ENCODE measurements around the gene SORCS2.

The SORCS2 gene

GRCh38 chr4:7677799-7678301, 485.5 kb downstream of the SORCS2 start:
- no peaks in the 10 kb centered on the region for H3K9me3 ChIP-seq (ENCODE audit: insufficient read depth, low read length)
- peaks cover 9% of the 10 kb centered on the region; the same call in 1 of the 2 replicates for H3K27me3 ChIP-seq (ENCODE audit: low read depth, low read length)
- H3K27ac ChIP-seq (ENCODE audit: low read length): no peak overlapping the region
- H3K4me3 ChIP-seq (ENCODE audit: low read length): no peak overlapping the region
- H3K79me2 ChIP-seq (ENCODE audit: low read length): no peaks in the 10 kb centered on the region
- no peak overlapping the region for H2AFZ ChIP-seq (ENCODE audit: low read depth, low read length)
- H3K36me3 ChIP-seq (replicated peaks; ENCODE audit: low read depth, low read length): no peaks in the 10 kb centered on the region
- no peak overlapping the region for H3K9ac ChIP-seq (ENCODE audit: low read length)
- H4K20me1 ChIP-seq (ENCODE audit: insufficient read depth, low read length): no peaks in the 10 kb centered on the region; the same call in 1 of the 2 replicates
- H3K4me1 ChIP-seq (ENCODE audit: low read length): no peaks in the 10 kb centered on the region
- H3K4me2 ChIP-seq (ENCODE audit: low read length): no peak overlapping the region
- TF ChIP-seq EZH2phosphoT487 (IDR thresholded peaks at IDR 0.05; ENCODE audit: low read depth) (no peak), CTCF (IDR thresholded peaks at IDR 0.05; ENCODE audit: low read depth, low read length) (no peak)

- Histone ChIP-seq H3K4me2 (ENCODE audit: low read length) (no peak overlapping the region), H2AFZ (ENCODE audit: low read depth, low read length) (no peak overlapping the region), H3K79me2 (ENCODE audit: low read length) (no peaks in the 10 kb centered on the region), H3K9ac (ENCODE audit: low read length) (no peak overlapping the region), H4K20me1 (ENCODE audit: insufficient read depth, low read length) (no peaks in the 10 kb centered on the region; the same call in 1 of the 2 replicates), H3K4me3 (ENCODE audit: low read length) (no peak overlapping the region), H3K27me3 (ENCODE audit: low read depth, low read length) (peaks cover 10% of the 10 kb centered on the region; the same call in 1 of the 2 replicates), H3K9me3 (ENCODE audit: insufficient read depth, low read length) (no peaks in the 10 kb centered on the region), H3K36me3 (replicated peaks; ENCODE audit: low read depth, low read length) (no peaks in the 10 kb centered on the region), H3K27ac (ENCODE audit: low read length) (no peak overlapping the region), H3K4me1 (ENCODE audit: low read length) (no peaks in the 10 kb centered on the region)
- TF ChIP-seq EZH2phosphoT487 (IDR thresholded peaks at IDR 0.05; ENCODE audit: low read depth): no peak
- no peak for TF ChIP-seq CTCF (IDR thresholded peaks at IDR 0.05; ENCODE audit: low read depth, low read length)
Observed at GRCh38 chr4:7678318-7678852, 486.0 kb downstream of the SORCS2 start.

- Histone ChIP-seq H3K4me1 (ENCODE audit: low read length) (no peaks in the 10 kb centered on the region), H2AFZ (ENCODE audit: low read depth, low read length) (no peak overlapping the region), H3K36me3 (replicated peaks; ENCODE audit: low read depth, low read length) (no peaks in the 10 kb centered on the region), H3K27me3 (ENCODE audit: low read depth, low read length) (peaks cover 17% of the 10 kb centered on the region; the same call in 1 of the 2 replicates), H3K9ac (ENCODE audit: low read length) (no peak overlapping the region), H3K27ac (ENCODE audit: low read length) (no peak overlapping the region), H3K79me2 (ENCODE audit: low read length) (no peaks in the 10 kb centered on the region), H4K20me1 (ENCODE audit: insufficient read depth, low read length) (no peaks in the 10 kb centered on the region; the same call in 1 of the 2 replicates), H3K9me3 (ENCODE audit: insufficient read depth, low read length) (no peaks in the 10 kb centered on the region), H3K4me3 (ENCODE audit: low read length) (no peak overlapping the region), H3K4me2 (ENCODE audit: low read length) (no peak overlapping the region)
- TF ChIP-seq CTCF (IDR thresholded peaks at IDR 0.05; ENCODE audit: low read depth, low read length) (no peak), EZH2phosphoT487 (IDR thresholded peaks at IDR 0.05; ENCODE audit: low read depth) (no peak)
Observed at GRCh38 chr4:7679406-7680040, 487.2 kb downstream of the SORCS2 start.

GRCh38 chr4:7680106-7680505, 487.8 kb downstream of the SORCS2 start:
- no peak overlapping the region for H3K4me3 ChIP-seq (ENCODE audit: low read length)
- no peak overlapping the region for H2AFZ ChIP-seq (ENCODE audit: low read depth, low read length)
- H3K27me3 ChIP-seq (ENCODE audit: low read depth, low read length): peaks cover 18% of the 10 kb centered on the region; the same call in 1 of the 2 replicates
- H3K79me2 ChIP-seq (ENCODE audit: low read length): no peaks in the 10 kb centered on the region
- H4K20me1 ChIP-seq (ENCODE audit: insufficient read depth, low read length): no peaks in the 10 kb centered on the region; the same call in 1 of the 2 replicates
- H3K4me2 ChIP-seq (ENCODE audit: low read length): no peak overlapping the region
- H3K4me1 ChIP-seq (ENCODE audit: low read length): no peaks in the 10 kb centered on the region
- TF ChIP-seq CTCF (IDR thresholded peaks at IDR 0.05; ENCODE audit: low read depth, low read length) (no peak), EZH2phosphoT487 (IDR thresholded peaks at IDR 0.05; ENCODE audit: low read depth) (no peak)
- H3K27ac ChIP-seq (ENCODE audit: low read length): no peak overlapping the region
- no peak overlapping the region for H3K9ac ChIP-seq (ENCODE audit: low read length)
- no peaks in the 10 kb centered on the region for H3K9me3 ChIP-seq (ENCODE audit: insufficient read depth, low read length)
- no peaks in the 10 kb centered on the region for H3K36me3 ChIP-seq (replicated peaks; ENCODE audit: low read depth, low read length)
